Sigmoid colon (tissue), 7 donors: ENCODE data around the gene ZNF700. TPM values are rescaled to one million over a fixed set of nuclear protein-coding genes. Genes with fewer than 3 reads are reported as not detected.

ENCODE experiments used
- DNase-seq: peaks from one replicate; pipeline ENCODE4 v3.0.0-alpha.2; 2019
- H3K27ac ChIP-seq, 4 donors: fragments of 200-600 bp; sonication (generic); one replicate each; pipeline ENCODE4 v1.5.1; 2016 to 2019; ENCODE audit warnings: mild to moderate bottlenecking in 1 of 4
- H3K27me3 ChIP-seq, 3 donors: fragments of 200-600 bp; sonication (generic); one replicate each; pipeline ENCODE4 v1.5.1; 2019; ENCODE audit warnings: mild to moderate bottlenecking in 1 of 3
- H3K36me3 ChIP-seq, 4 donors: fragments of 200-600 bp; sonication (generic); one replicate each; pipeline ENCODE4 v1.5.1; 2016 to 2019
- H3K4me1 ChIP-seq, 4 donors: fragments of 200-600 bp; sonication (generic); one replicate each; pipeline ENCODE4 v1.5.1; 2017 to 2019
- H3K4me3 ChIP-seq, 4 donors: fragments of 200-600 bp; sonication (generic); one replicate each; pipeline ENCODE4 v1.5.1; 2017 to 2019; ENCODE audit warnings: mild to moderate bottlenecking in 2 of 4, moderate library complexity in 1 of 4
- H3K9me3 ChIP-seq, 4 donors: fragments of 200-600 bp in 3 of 4; sonication (generic) in 3 of 4; one replicate each; pipeline versions ENCODE4 v1.5.1 to v1.6.1; 2013 to 2019
- CTCF ChIP-seq, 4 experiments: fragments of 450-650 bp in 3 of 4; fragments of 200-600 bp in 1 of 4; IDR thresholded peaks; one replicate each; pipeline ENCODE4 v1.5.1; 2016 to 2019; ENCODE audit warnings: antibody characterized with exemption in 4 of 4, mild to moderate bottlenecking in 3 of 4, moderate library complexity in 2 of 4
- EP300 ChIP-seq, 4 donors: sonication (generic); formaldehyde crosslinking; IDR thresholded peaks; one replicate each; pipeline ENCODE4 v1.6.1; 2017; ENCODE audit warnings: antibody characterized with exemption in 4 of 4
- POLR2A ChIP-seq, 2 donors: fragments of 450-650 bp; IDR thresholded peaks; one replicate each; pipeline ENCODE4 v1.6.1; 2016; ENCODE audit warnings: antibody characterized with exemption in 2 of 2, mild to moderate bottlenecking in 2 of 2, moderate library complexity in 2 of 2
- POLR2AphosphoS5 ChIP-seq, 4 donors: sonication (generic); formaldehyde crosslinking; IDR thresholded peaks; one replicate each; pipeline ENCODE4 v1.6.1; 2017; ENCODE audit warnings: antibody characterized with exemption in 4 of 4
- WGBS, 2 donors: extraction: QIAGEN DNeasy Blood & Tissue Kit; methylation state at CpG; one replicate each; pipeline ENCODE4 v1.1.7; 2013; 5-methylcytosine and 5-hydroxymethylcytosine counted together
- intact Hi-C: fragments of 100-400 bp; cut with DNase I; formaldehyde crosslinking; loops from one replicate; pipeline ENCODE4 v1.15.1; 2023
- polyA plus RNA-seq, 3 donors: library from polyadenylated mRNA; stranded (reverse); fragments of 200-250 nt; gene quantifications; one replicate each; pipeline ENCODE4 v1.2.3, GENCODE V29; 2013
- total RNA-seq, 4 donors: library from RNA; depleted of rRNA; stranded (reverse); fragments of >200 nt; gene quantifications; one replicate each; pipeline ENCODE4 v1.1.0, GENCODE V29; 2016
- donor health status: healthy with polysubstance abuse.
- donor health status: Bipolar disorder and iron deficiency.
- donor health status: healthy.

The ZNF700 gene
- total and polyA plus RNA-seq, 7 donors: 4.8 to 19.7 (median 13.7) TPM

- Histone ChIP-seq H3K4me1 (no peaks in the 10 kb centered on the region), H3K36me3 (peaks cover 18 to 50% (median 41%) of the 10 kb centered on the region in 4 donors), H3K27ac (no peak overlapping the region), H3K4me3 (no peak overlapping the region), H3K9me3 (peaks cover 29 to 67% (median 52%) of the 10 kb centered on the region in 4 donors), H3K27me3 (no peaks in the 10 kb centered on the region)
- 97 to 99% methylated on average over 5 of the region's 5 CpGs for WGBS, 2 donors
- intact Hi-C loops: no loop called here
- TF ChIP-seq CTCF (IDR thresholded peaks at IDR 0.05) (no peak), POLR2AphosphoS5 (IDR thresholded peaks at IDR 0.05) (no peak), EP300 (IDR thresholded peaks at IDR 0.05) (no peak), POLR2A (IDR thresholded peaks at IDR 0.05) (no peak)
- no peak for DNase-seq
These were observed 25.4 kb downstream of the ZNF700 start for GRCh38 chr19:11950312-11950711.

GRCh38 chr19:11963566-11964355, 38.9 kb downstream of the ZNF700 start:
- peak overlapping the region in 1 of 4 donors; percentile 90 for H3K4me3 ChIP-seq
- TF ChIP-seq POLR2AphosphoS5 (IDR thresholded peaks at IDR 0.05) (no peak), CTCF (IDR thresholded peaks at IDR 0.05) (peak; percentile 77 to 86 (median 81)), POLR2A (IDR thresholded peaks at IDR 0.05) (no peak)
- no peaks in the 10 kb centered on the region for H3K27me3 ChIP-seq
- DNase-seq: peak; percentile 90
- intact Hi-C loops: loop anchor here (1.0 to 10.0 kb wide), 4 partner anchors 25 to 177 kb away; partner anchors contain the start of genes ZNF20 and ZNF433
- H3K27ac ChIP-seq: peak overlapping the region; percentile 90 to 95 (median 93)
- no peaks in the 10 kb centered on the region for H3K9me3 ChIP-seq
- H3K4me1 ChIP-seq: peaks cover 0 to 20% (median 14%) of the 10 kb centered on the region in 4 donors
- WGBS, 2 donors: 44 to 59% methylated on average over 26 of the region's 26 CpGs
- no peaks in the 10 kb centered on the region for H3K36me3 ChIP-seq

GRCh38 chr19:11964496-11964857, 39.6 kb downstream of the ZNF700 start:
- Histone ChIP-seq H3K4me1 (peaks cover 0 to 20% (median 14%) of the 10 kb centered on the region in 4 donors), H3K27me3 (no peaks in the 10 kb centered on the region), H3K4me3 (peak overlapping the region; percentile 66 to 90 (median 70)), H3K27ac (peak overlapping the region; percentile 90 to 95 (median 93)), H3K9me3 (no peaks in the 10 kb centered on the region), H3K36me3 (no peaks in the 10 kb centered on the region)
- WGBS, 2 donors: 7% methylated on average over 8 of the region's 8 CpGs
- intact Hi-C loops: loop anchor here (1.0 to 10.0 kb wide), 4 partner anchors 24 to 176 kb away; partner anchors contain the start of genes ZNF20 and ZNF433
- peak; percentile 76 for DNase-seq
- TF ChIP-seq POLR2AphosphoS5 (IDR thresholded peaks at IDR 0.05) (no peak), CTCF (IDR thresholded peaks at IDR 0.05) (peak in 1 of 4 experiments; percentile 5)

GRCh38 chr19:11964858-11965645, 40.1 kb downstream of the ZNF700 start, which contains the start of gene ZNF763:
Gene ZNF763, plus strand, starts transcription at chr19:11965040. Its CDS starts 169 bp downstream, at chr19:11965209.
- 0 to 1% methylated on average over 47 of the region's 47 CpGs for WGBS, 2 donors
- intact Hi-C loops: loop anchor here (1.0 to 10.0 kb wide), 4 partner anchors 23 to 176 kb away; partner anchors contain the start of genes ZNF20 and ZNF433
- H3K27me3 ChIP-seq: no peaks in the 10 kb centered on the region

More at GRCh38 chr19:11964858-11965645, 40.1 kb downstream of the ZNF700 start, which contains the start of gene ZNF763:
- peak within 1 kb of the TSS; percentile 66 to 90 (median 70) for H3K4me3 ChIP-seq
- no peaks in the 10 kb centered on the region for H3K36me3 ChIP-seq
- TF ChIP-seq EP300 (IDR thresholded peaks at IDR 0.05) (peak in 2 of 4 donors; percentile 29 to 42), CTCF (IDR thresholded peaks at IDR 0.05) (no peak), POLR2AphosphoS5 (IDR thresholded peaks at IDR 0.05) (peak; percentile 50 to 81 (median 75)), POLR2A (IDR thresholded peaks at IDR 0.05) (peak; percentile 13 to 45)
- DNase-seq: peak; percentile 97
- H3K4me1 ChIP-seq: peaks cover 0 to 20% (median 14%) of the 10 kb centered on the region in 4 donors
- H3K9me3 ChIP-seq: no peaks in the 10 kb centered on the region
- peak within 1 kb of the TSS; percentile 90 to 95 (median 93) for H3K27ac ChIP-seq
